ENCODE measurements around the gene WWC2.

Gene WWC2

GRCh38 chr4:183347566-183347965, 248.5 kb downstream of the WWC2 start:
- no peaks in the 10 kb centered on the region for H4K20me1 ChIP-seq (ENCODE audit: low read depth, low read length)
- H3K79me2 ChIP-seq (ENCODE audit: insufficient read depth, low read length), result no peaks in the 10 kb centered on the region
- H3K9me3 ChIP-seq (ENCODE audit: insufficient read depth, low read length), result no peaks in the 10 kb centered on the region
- H3K27me3 ChIP-seq (ENCODE audit: low read length), result no peaks in the 10 kb centered on the region
- H3K4me2 ChIP-seq (ENCODE audit: low read depth, low read length, poor library complexity, severe bottlenecking), result no peak overlapping the region
- TF ChIP-seq EZH2phosphoT487 (conservative IDR thresholded peaks at IDR 0.05; ENCODE audit: low read length), result no peak
- no peak for TF ChIP-seq CTCF (IDR thresholded peaks at IDR 0.05; ENCODE audit: insufficient read depth, low read length, poor library complexity, severe bottlenecking)
- no peak overlapping the region for H2AFZ ChIP-seq (ENCODE audit: low read depth, low read length, severe bottlenecking)
- no peak overlapping the region for H3K27ac ChIP-seq (ENCODE audit: low read depth, low read length)
- no peak overlapping the region for H3K4me3 ChIP-seq (ENCODE audit: insufficient read depth, low read length, poor library complexity, severe bottlenecking)
- no peaks in the 10 kb centered on the region for H3F3A ChIP-seq (ENCODE audit: insufficient read depth)
- H3K36me3 ChIP-seq (ENCODE audit: low read length), result no peaks in the 10 kb centered on the region
- no peak overlapping the region for H3K9ac ChIP-seq (ENCODE audit: low read length)
- no peaks in the 10 kb centered on the region for H3K9me2 ChIP-seq (replicated peaks; ENCODE audit: insufficient read depth, low read length)

DNA sequence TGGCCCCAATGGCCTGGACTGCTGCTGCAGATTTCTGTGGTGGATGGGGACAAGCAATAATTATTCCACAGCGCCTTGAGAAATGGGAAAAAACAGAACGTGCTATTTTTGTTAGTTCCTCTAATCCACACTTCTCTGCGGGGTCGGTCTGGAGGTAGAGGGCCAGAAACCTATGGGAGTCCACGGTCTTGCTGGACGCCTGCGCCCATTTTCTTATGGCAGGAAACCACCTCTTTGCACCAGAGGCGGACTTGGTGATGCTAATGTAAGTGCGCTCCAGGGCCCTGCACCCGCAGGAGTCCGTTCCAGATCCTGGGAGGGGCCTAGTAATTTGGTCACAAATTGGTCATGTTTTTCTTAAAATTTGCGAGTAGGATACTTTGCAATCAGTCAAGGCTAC, 249.1 kb downstream of the WWC2 start:
- TF ChIP-seq EZH2phosphoT487 (conservative IDR thresholded peaks at IDR 0.05; ENCODE audit: low read length), result no peak
- TF ChIP-seq CTCF (IDR thresholded peaks at IDR 0.05; ENCODE audit: insufficient read depth, low read length, poor library complexity, severe bottlenecking), result no peak
- no peaks in the 10 kb centered on the region for H4K20me1 ChIP-seq (ENCODE audit: low read depth, low read length)
- no peaks in the 10 kb centered on the region for H3K9me2 ChIP-seq (replicated peaks; ENCODE audit: insufficient read depth, low read length)
- no peak overlapping the region for H3K27ac ChIP-seq (ENCODE audit: low read depth, low read length)
- H3K27me3 ChIP-seq (ENCODE audit: low read length), result no peaks in the 10 kb centered on the region
- no peak overlapping the region for H3K9ac ChIP-seq (ENCODE audit: low read length)
- no peak overlapping the region for H3K4me3 ChIP-seq (ENCODE audit: insufficient read depth, low read length, poor library complexity, severe bottlenecking)
- no peaks in the 10 kb centered on the region for H3K36me3 ChIP-seq (ENCODE audit: low read length)
- no peaks in the 10 kb centered on the region for H3F3A ChIP-seq (ENCODE audit: insufficient read depth)
- no peak overlapping the region for H2AFZ ChIP-seq (ENCODE audit: low read depth, low read length, severe bottlenecking)
- no peaks in the 10 kb centered on the region for H3K79me2 ChIP-seq (ENCODE audit: insufficient read depth, low read length)
- H3K4me2 ChIP-seq (ENCODE audit: low read depth, low read length, poor library complexity, severe bottlenecking), result no peak overlapping the region
- H3K9me3 ChIP-seq (ENCODE audit: insufficient read depth, low read length), result no peaks in the 10 kb centered on the region

DNA sequence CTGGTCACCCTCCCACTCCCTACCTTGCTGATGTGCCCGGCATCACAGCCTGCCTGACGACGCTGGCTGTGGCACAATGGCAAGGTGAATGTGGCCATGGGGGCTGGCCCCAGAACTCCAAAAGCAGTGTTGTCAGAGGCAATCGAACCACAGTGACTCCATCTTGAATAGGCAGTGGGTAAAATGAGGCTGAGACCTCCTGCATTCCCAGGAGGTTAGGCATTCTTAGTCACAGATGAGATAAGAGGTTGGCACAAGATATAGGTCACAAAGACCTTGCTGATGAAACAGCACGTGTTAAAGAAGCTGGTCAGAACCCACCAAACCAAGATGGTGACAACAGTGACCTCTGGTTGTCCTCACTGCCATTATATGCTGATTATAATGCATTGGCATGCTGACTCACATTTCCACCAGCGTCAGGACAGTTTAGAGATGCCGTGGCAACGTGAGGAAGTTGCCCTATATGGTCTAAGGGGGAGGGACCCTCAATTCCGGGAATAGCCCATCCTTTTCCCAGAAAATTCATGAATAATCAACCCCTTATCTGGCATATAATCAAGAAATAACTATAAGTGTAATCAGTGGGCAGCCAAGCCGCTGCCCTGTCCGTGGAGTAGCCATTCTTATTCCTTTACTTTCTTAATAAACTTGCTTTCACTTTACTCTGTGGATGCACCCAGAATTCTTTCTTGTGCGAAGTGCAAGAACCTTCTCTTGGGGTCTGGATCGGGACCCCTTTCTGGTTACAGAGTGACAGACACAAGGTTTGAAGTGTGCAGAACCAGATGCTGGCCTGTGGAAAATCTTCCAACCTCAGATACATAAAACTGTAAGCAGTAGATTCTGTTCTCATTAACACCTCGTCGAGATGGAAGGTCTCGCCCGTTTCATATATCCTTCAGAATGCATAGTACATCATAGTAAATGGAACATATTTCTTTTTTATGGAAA, 249.9 kb downstream of the WWC2 start:
- TF ChIP-seq CTCF (IDR thresholded peaks at IDR 0.05; ENCODE audit: insufficient read depth, low read length, poor library complexity, severe bottlenecking) (no peak), EZH2phosphoT487 (conservative IDR thresholded peaks at IDR 0.05; ENCODE audit: low read length) (no peak)
- Histone ChIP-seq H3F3A (ENCODE audit: insufficient read depth) (no peaks in the 10 kb centered on the region), H3K79me2 (ENCODE audit: insufficient read depth, low read length) (no peaks in the 10 kb centered on the region), H3K27me3 (ENCODE audit: low read length) (no peaks in the 10 kb centered on the region), H3K9ac (ENCODE audit: low read length) (no peak overlapping the region), H3K4me3 (ENCODE audit: insufficient read depth, low read length, poor library complexity, severe bottlenecking) (no peak overlapping the region), H4K20me1 (ENCODE audit: low read depth, low read length) (no peaks in the 10 kb centered on the region), H3K27ac (ENCODE audit: low read depth, low read length) (no peak overlapping the region), H3K9me3 (ENCODE audit: insufficient read depth, low read length) (no peaks in the 10 kb centered on the region), H3K36me3 (ENCODE audit: low read length) (no peaks in the 10 kb centered on the region), H2AFZ (ENCODE audit: low read depth, low read length, severe bottlenecking) (no peak overlapping the region), H3K9me2 (replicated peaks; ENCODE audit: insufficient read depth, low read length) (no peaks in the 10 kb centered on the region), H3K4me2 (ENCODE audit: low read depth, low read length, poor library complexity, severe bottlenecking) (no peak overlapping the region)
